SU-DHL-6 (cell line): ENCODE results near the gene CHD6.

Source experiments
- EZH2phosphoT487 ChIP-seq: fragments of 200-600 bp; sonication (generic), shearing (Covaris generic); conservative IDR thresholded peaks from 2 replicates; pipeline ENCODE4 v1.6.1; 2018; ENCODE audit warnings: mild to moderate bottlenecking, antibody characterized with exemption, low read length, moderate library complexity, mixed read lengths
- TF ChIP-seq, protein P1 (sequence below): fragments of 200-600 bp; sonication (generic); IDR thresholded peaks from one replicate; pipeline ENCODE4 v1.5.1; 2017; ENCODE audit warnings: antibody characterized with exemption, mild to moderate bottlenecking, low read length, moderate library complexity; ENCODE audit not compliant: insufficient read depth, poor library complexity, severe bottlenecking

DNA sequence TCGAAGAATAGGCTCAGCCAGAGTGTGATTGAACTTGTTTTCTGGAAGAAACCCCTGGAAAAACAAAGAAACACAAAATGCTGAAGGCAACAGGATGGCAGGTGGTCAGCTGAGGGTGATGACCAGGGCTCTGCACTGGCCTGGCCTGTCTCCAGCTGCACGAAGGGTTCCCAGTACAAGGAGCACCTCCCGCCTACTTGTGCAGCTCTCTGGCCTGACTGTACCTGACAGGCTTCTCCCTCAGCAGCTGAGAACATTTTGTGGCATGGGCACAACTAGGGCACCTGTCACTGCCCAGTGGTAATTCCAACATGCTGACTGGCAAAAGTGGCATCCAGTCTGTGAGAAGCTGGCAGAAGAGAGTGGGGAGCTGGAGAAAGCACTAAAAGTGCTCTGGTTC, 212.7 kb downstream of the CHD6 start:
- TF ChIP-seq, protein P1, sequence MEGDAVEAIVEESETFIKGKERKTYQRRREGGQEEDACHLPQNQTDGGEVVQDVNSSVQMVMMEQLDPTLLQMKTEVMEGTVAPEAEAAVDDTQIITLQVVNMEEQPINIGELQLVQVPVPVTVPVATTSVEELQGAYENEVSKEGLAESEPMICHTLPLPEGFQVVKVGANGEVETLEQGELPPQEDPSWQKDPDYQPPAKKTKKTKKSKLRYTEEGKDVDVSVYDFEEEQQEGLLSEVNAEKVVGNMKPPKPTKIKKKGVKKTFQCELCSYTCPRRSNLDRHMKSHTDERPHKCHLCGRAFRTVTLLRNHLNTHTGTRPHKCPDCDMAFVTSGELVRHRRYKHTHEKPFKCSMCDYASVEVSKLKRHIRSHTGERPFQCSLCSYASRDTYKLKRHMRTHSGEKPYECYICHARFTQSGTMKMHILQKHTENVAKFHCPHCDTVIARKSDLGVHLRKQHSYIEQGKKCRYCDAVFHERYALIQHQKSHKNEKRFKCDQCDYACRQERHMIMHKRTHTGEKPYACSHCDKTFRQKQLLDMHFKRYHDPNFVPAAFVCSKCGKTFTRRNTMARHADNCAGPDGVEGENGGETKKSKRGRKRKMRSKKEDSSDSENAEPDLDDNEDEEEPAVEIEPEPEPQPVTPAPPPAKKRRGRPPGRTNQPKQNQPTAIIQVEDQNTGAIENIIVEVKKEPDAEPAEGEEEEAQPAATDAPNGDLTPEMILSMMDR = no peak
- no peak for TF ChIP-seq EZH2phosphoT487
